Keratinocyte (primary cell): ENCODE data around the gene DYNC1I2.

Experiments used
- CTCF ChIP-seq, 3 experiments: IDR thresholded peaks in 1 of 3; conservative IDR thresholded peaks in 1 of 3; optimal IDR thresholded peaks in 1 of 3; 2 replicates in 2 of 3; 3 replicates in 1 of 3; pipeline versions ENCODE3 to v1.5.1; 2011; ENCODE audit warnings: low read length in 3 of 3, mild to moderate bottlenecking in 3 of 3, moderate library complexity in 2 of 3, control low read depth in 1 of 3, inconsistent platforms in 1 of 3; ENCODE audit not compliant: insufficient read depth in 2 of 3; ENCODE audit errors: extremely low read depth in 1 of 3
- EZH2 ChIP-seq: IDR thresholded peaks from one replicate; pipeline ENCODE4 v1.6.1; 2012; ENCODE audit warnings: inconsistent platforms, mild to moderate bottlenecking, low read length, moderate library complexity

- TF ChIP-seq CTCF (optimal IDR thresholded peaks at IDR 0.05 in 1 of 3, IDR thresholded peaks at IDR 0.05 in 1 of 3, conservative IDR thresholded peaks at IDR 0.05 in 1 of 3; ENCODE audit: extremely low read depth in 1 of 3, insufficient read depth in 2 of 3, low read length in 3 of 3) (no peak), EZH2 (no peak)
Observed at GRCh38 chr2:171673905-171674304, 13.4 kb upstream of the DYNC1I2 start.
